NCI-H1417 (cell line): ENCODE results near the gene PRR15.
"Not testable (repeated sequence)": the region's sequence is repeated elsewhere in the genome, so short reads cannot be mapped to it uniquely, and the experiment has no call there.

Experiments
- DNase-seq, 3 experiments: peaks; one replicate each; lab custom pipeline; 2025; lab: John Stamatoyannopoulos, UW

Gene PRR15, protein sequence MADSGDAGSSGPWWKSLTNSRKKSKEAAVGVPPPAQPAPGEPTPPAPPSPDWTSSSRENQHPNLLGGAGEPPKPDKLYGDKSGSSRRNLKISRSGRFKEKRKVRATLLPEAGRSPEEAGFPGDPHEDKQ

DNA sequence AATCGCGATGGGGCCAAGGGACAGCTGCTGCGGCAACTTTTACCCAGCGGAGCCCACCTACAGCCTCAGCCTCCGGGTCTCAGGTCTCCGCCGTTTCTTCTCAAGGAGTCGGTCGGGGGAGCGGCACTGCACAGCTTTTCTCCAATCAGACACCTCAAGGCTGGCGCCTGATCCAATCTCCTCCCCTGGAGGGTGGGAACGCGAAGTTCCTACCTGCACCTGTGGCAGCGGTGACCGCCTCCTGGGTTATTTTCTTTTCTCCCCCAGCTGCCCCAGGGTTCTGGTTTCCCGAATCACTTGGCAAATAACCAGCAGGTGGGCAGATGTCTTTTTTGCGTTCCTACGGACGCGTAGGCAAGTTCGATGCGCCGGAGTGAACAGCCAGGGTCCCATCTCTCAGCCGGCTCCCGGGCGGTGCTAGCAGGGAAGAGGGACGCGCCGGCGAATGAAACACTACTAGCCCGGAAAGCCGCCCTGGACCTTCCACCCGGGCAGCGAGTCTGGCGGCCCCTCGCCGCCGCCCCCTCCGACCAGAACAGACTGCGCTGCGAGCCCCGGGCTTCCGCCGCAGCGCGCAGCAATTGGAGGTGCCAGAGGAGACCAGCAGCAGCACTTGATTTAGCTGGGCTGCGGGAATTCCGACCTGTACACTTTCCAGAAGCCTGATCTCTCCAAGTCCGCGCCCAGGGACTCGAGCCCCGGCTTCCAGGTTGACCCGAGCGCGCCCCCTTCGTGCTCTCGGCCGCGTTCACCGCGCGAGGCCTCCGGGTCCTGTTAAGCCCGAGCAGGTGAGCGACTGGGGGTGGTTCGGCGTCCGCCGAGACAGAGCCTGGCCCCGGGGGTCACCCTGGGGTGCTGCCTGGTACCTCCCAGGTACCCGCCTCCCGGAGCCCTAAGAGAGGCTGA lies at the start of gene PRR15:
TSS of gene PRR15 (plus strand) at position 246 of the 906 bp plus-strand sequence. CDS start 2,495 bp downstream, outside the sequence.
- DNase-seq: peak; percentile 36 to 87 (median 86)

DNA sequence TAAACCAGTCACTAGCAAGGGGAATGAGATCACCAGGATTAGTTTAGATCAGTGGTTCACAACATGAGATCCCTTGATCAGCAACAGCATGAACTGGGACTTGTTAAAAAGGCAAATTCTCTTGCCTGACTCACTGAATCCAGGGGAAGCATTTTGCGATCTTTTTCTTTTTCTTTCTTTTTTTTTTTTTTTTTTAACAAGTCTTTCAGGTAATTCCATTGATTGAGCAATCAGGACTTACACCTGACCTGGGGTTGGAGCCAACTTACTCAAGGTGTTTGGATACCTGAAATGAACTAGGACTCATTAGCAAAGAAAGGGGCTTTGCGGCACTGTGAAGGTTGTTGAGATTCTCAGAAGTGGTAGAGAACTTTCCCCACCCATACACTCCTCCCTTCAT lies 47.1 kb upstream of the PRR15 start:
- DNase-seq: no peak

DNA sequence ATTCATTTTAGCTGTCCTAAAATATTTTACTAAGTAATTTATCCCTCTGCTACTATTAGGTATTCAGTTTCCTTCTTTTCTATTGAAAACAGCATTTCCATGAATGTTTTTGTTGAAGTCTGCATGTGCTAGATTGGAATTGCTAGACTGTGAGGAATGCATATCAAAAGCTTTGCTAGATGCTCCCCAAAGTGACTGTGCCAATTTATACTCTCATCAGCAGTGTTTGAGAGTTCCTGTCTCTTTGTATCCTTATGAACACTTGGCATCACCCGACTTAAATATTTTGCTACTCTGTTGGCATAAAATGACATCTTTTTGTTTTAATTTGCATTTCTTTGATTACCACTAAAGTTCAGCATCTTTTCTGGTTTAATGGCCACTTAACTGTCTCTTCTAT lies 45.0 kb upstream of the PRR15 start:
- DNase-seq: no peak

DNA sequence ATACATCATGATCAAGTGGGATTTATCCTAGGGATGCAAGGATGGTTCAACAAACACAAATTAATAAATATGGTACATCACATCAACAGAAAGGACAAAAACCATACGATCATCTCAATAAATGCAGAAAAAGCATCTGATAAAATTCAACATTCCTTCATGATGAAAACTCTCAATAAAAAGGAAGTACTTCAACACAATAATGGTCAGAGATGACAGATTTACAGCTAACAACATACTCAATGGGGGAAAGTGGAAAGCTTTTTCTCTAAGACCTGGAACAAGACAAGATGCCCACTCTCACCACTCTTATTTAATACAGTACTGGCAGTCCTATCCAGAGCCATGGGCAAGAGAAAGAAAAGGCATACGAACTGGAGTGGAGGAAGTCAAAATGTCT lies 39.9 kb upstream of the PRR15 start:
- no peak for DNase-seq

DNA sequence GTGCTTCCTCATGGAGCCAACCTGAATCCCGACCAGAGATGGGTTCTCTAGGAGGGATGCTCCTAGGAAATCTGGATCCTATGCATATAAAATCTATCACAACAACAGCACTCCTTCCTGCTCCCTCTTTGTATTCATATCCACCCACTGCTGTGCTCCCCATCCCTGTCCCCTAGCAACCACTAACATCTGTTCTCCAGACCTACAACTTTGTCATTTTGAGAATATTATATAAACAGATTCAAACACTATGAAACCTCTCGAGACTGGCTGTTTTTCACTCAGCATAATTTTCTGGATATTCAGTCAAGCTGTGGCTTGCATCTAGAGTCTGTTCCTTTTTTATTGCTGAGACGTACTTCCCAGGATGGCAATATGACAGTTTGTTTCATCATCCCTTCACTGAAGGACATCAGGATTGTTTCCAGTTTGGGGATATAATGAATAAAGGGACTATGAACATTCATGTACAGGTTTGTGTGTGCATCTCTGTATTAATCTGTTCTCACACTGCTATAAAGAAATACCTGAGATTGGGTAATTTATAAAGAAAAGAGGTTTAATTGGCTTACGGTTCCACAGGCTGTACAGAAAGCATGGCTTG lies 36.0 kb upstream of the PRR15 start:
- DNase-seq: no peak

DNA sequence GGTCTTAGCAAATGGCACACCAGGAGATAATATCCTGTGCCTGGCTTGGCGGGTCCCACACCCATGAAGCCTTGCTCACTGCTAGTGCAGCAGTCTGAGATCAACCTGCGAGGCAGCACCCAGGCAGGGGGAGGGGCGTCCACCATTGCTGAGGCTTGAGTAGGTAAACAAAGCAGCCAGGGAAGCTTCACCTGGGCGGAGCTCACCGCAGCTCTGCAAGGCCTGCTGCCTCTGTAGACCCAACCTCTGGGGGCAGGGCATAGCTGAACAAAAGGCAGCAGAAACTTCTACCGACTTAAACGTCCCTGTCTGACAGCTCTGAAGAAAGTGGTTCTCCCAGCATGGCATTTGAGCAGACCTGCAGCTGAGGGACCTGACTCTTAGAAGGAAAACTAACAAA lies 35.1 kb upstream of the PRR15 start:
- DNase-seq: not testable (repeated sequence)

DNA sequence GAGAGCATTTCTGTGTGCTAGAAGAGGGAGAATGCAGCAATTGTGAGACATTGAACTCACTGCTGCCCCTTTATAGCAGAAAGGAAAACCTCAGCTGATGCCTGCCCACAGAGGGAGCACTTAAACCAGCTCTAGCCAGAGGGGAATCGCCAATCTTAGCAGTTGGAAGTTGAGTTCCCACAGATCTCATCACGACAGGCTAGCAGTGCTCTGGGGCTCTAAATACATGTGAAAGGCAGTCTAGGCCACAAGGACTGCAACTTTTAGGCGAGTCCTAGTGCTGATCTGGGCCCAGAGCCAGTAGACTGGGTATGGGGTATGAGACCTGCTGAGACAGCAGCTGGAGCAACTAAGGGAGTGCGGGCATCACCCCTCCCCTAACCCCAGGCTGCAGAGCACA lies 25.2 kb upstream of the PRR15 start:
- no peak for DNase-seq

DNA sequence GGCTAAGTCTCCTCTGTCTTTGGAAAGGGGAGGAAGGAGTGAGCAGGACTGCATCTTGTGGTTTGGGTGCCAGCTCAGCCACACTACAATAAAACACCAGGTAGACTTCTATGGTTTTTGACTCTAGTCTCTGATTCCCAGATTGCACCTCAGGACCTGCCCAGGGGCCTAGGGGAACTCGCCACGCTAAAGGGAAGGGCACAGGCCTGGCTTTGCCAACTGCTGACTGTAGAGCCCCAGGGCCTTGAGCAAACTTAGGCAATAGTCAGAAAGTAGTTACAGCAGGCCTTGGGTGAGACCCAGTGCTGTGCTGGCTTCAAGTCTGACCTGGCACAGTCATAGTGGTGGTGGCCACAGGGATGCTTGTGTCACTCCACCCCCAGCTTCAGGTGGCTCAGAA lies 24.2 kb upstream of the PRR15 start:
- no peak for DNase-seq

DNA sequence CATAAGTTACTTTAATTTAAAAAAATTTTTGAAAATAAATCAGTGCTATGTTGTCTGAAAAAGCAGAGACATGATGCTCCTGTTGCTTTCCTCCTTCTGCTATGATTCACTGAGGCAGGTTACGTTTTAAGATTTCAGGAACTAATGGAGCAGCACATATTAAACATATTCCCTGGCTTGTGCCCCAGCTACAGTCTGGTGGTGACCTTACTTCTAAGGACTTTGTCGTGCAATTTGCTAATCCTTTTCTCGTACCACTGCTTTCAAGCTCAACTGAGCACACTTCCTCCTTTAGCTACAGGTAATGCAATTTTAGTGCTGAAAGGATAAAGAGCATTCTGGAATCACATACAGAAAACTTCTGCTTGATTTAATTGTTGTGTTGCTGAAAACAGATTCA lies 16.2 kb upstream of the PRR15 start:
- no peak for DNase-seq

DNA sequence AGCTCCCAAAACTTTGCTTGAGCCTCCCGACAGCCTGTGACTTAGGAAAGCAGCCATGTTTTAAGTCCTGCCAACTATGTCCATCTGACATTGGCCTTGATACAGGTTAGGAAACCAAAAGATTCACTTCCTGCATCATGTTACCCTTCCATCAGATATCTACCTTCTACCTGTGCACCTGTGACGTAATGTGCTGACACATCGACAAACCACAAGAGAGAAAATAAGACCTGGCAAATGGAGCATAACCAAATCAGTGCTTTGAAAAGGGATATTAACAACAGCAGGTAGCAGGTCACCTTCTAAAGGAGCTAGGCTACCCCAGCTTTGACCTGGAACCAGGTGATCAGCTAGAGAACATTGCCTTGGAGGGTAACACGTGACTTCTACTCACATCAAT lies 14.8 kb upstream of the PRR15 start:
- DNase-seq: no peak

DNA sequence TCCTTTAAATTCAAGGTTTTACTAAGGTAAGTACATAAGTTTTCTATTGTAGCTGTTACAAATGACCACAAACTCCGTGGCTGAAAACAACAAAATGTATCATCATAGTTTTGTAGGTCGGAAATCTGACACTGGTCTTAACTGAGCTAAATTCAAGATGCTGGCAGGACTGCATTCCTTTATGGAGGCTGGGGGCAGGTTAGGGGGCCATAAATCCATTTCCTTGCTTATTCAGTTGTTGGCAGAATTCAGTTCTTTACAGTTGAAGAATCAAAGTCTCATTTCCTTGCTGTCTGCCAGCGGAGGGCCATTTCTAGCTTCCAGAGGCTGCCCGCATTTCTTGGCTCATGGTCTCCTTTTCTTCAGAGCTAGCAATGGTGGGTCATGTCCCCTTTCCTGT lies 11.2 kb upstream of the PRR15 start:
- no peak for DNase-seq

DNA sequence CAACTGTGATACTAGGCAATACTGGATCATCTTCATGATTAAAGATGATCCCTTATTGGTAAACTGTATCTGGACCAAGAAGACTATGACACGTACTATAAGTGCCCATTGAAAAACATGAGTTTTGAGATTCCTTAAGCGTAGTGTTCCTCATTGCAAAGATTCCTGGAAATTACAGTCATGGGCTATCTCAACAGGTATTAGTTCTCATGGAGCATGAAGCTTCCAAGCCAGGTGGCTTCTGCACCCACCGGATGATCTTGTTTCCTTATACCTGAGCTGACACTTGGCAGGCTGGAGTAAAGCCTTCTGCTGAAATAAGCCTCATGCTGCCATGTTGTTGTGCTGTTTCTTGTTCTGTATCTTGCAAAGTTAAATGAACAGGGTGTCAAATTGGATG lies 8.6 kb upstream of the PRR15 start:
- no peak for DNase-seq

DNA sequence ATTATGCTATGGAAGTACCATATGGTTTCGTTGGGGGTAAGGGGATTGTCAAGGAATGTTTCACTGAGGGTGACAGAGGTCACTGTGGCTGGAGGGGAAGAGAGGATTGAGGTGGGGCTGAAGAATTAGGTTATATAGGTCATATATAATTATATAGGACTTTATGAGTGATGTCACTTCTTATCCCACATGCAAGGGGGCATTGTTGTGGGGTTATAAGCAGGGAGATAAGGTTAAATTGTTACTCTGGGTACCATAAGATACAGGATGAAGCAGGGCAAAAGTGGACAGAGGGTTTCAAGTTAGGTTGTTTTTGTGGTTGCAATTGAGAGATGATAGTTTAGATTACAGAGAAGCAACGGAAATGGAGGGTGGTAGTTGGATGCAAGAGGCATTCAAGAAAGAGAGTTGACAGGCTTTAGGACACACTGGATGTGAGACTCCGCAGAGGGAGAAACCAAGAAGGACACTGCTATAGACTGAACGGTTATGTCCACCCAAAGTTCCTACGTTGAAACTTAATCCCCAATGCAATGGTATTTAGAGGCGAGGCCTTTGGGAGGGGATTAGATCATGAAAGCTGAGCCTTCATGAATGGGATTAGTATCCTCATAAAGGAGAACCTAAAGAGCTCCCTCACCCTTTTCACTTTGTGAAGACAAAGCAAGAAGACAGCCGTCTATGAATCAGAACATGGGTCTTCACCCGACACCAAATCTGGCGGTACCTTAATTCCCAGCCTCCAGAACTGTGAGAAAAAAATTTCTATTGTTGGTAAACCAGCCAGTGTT lies 7.0 kb upstream of the PRR15 start:
- no peak for DNase-seq

DNA sequence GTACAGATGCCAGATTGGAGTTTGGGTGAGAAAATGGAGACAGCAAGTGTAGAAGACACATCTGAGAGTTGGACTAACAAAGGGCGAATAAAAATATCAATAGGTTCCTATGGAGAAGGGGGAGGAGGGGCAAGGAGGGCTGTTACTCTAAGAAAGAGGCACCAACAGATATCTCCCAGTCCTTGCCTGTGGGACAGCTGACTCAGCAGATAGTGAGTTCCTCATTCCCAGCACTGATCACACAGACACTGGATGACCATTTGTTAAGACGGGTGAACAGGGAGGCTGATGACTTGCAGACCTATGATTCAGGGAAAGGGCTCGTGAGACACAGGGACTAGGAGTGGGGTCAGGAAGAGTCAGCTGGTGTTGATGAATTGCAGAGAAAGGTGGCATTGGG lies 5.7 kb upstream of the PRR15 start:
- no peak for DNase-seq

DNA sequence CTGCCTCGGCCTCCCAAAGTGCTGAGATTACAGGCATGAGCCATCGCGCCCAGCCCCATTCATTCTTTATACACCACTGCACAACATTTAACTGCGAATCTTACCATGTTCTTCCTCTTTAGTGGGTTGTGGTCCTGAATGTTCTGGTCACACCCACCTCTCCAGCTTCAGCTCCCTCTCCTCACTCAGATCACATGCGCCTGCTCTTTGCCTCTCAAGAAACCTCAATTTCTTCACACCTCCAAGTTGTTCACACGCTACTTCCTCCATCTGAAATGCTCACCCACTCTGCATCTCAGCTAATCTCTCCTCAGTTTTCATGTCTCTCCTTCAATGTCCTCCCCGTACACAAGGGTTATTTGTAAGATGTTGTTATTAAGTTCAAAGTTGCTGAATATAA lies 2.4 kb upstream of the PRR15 start:
- DNase-seq: no peak

DNA sequence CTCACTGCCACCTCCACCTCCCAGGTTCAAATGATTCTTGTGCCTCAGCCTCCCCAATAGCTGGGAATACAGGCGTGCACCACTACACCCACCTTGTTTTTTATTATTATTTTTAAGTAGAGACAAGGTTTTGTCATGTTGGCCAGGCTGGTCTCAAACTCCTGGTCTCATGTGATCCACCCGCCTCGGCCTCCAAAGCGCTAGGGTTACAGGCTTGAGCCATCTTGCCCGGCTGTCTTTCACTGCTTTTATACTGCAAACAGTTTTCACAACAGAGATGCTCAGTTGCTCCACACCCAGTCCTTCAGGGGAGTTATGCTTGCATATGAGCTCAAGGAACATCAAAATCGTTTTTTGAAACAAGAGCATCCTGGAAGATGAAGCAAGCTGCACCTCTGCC lies 1.3 kb upstream of the PRR15 start:
- peak in 1 of 3 experiments; percentile 40 for DNase-seq

DNA sequence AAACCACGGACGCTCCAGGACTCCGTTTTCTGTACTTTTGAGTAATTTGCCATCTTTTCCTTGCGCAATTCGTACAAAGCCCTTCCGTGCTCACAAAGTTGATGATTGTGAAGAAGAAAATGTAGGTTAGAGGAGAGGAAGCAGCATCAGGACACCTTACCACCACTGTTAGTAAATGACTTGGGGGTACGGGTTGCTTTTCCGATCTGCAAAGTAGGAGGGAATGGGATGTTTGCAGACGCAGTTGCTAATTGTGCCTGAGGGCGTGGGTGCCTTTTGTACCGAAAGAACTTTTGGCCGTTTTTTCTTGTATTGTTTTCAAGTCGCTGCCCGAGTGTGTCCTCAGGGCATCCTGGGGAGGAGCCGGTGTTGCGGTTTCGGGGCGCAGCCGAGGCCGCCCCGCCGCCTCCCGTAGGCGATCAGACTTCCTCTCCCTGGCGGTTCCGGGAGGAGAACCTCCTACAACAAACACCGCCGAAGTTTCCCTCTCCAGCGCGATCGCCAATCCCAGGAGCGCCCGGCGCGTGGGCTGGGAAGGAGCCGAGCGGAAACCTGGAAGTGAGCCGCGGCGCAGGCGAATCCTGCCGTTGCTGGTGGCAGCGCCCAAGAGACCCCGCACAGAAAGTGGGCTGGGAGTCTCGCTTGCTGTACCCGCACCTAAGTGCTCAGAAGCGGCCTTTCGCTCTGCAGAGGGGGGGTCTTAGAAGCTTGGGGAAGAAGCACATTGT lies 1.0 kb downstream of the PRR15 start:
- no peak for DNase-seq

DNA sequence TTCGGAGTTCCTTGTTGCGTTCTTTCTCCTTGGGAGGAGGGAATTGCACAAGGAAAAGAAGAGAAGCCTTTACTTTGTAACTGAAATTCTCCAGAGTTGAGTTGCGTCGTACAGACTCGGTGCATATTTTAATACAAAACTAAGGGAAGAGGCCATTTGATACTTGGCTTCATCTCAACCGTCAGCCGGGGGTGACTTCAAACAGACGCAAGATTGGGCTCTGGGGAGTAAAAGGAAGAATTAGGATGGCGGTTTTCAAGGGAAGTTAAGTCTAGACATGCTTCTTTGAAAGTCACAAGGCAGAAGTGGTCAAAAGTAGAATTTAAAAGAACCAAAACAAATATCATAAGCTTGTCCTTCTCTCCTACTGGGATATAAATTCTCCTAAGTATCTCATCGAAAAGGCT lies 1.6 kb downstream of the PRR15 start:
- no peak for DNase-seq

DNA sequence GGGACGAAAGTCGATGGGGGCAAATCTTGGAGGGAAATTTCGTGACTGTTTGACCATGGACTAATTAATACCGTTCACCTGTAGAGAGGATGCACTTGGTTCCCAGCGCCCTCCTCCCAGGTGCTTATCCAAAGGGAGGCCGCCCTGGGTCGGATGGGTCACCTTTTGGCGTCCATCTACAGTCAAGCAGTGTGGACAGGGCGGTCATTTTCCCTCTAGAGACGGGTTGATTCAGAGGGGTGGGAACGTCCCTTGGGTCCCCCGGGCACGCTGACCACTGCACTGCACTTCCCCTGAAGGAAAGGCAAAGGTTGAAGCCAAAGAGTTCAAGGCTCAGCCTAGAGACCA lies 2.0 kb downstream of the PRR15 start:
- no peak for DNase-seq

DNA sequence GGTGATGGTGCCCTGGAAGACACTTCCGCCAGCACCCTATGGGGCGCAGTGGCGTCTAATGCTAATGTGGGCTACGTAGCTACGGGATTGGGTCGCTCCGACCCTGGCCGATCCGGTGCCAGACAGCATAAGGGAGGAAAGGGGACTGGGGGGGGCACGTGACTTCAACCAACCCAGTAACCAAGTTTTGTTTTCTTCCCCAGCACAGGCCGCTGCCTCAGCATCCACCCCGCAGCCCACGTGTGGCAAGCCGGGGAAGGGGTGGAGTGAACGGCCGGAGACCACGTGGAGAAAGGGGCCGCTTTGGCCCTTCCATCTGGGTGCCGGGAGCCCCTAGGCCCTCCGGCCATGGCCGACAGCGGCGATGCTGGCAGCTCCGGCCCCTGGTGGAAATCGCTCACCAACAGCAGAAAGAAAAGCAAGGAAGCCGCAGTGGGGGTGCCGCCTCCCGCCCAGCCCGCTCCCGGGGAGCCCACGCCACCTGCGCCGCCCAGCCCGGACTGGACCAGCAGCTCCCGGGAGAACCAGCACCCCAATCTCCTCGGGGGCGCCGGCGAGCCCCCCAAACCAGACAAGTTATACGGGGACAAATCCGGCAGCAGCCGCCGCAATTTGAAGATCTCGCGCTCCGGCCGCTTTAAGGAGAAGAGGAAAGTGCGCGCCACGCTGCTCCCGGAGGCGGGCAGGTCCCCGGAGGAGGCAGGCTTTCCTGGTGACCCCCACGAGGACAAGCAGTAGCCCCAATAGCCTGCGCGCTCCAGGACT lies 2.5 kb downstream of the PRR15 start:
- no peak for DNase-seq

DNA sequence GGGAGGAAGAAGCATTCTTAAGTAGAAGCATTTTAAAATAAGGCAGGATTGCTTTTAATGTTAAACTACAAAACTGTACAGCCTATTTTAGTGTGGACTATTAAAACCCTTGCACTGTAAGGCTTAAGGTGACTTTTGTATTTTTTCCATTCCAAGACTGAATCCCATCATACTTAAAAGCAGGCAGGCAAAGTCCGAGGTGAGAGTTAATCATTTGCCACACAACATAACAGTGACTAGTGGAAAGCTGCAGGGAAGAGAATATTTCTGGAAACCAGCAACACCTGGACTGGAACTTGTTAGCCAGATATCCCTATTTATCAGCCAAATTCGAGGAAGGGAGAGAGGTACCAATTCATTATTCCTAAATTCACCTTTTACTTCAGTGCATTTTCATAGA lies 3.5 kb downstream of the PRR15 start:
- no peak for DNase-seq
